T-helper 2 cell treated with Interferon-gamma antibody and Interleukin-4, amounts not matched to agents 5 μg/mL and 100 μg/mL, for 36 hours (primary cell): ENCODE measurements around the gene CDH10.

Source experiments
- DNase-seq: peaks from one replicate; pipeline ENCODE4 v3.0.0; 2021; ENCODE audit warnings: low spot score
- H3K27ac Mint-ChIP-seq: one replicate; pipeline ENCODE4 v1.8.0; 2021; ENCODE audit warnings: mild to moderate bottlenecking, mixed read lengths
- H3K27me3 Mint-ChIP-seq: one replicate; pipeline ENCODE4 v1.8.0; 2021; ENCODE audit warnings: low read depth, mixed read lengths
- H3K36me3 Mint-ChIP-seq: one replicate; pipeline ENCODE4 v1.8.0; 2021; ENCODE audit warnings: low read depth, mixed read lengths
- H3K4me1 Mint-ChIP-seq: one replicate; pipeline ENCODE4 v1.8.0; 2021; ENCODE audit warnings: low read depth, mixed read lengths
- H3K4me3 Mint-ChIP-seq: one replicate; pipeline ENCODE4 v1.8.0; 2022; ENCODE audit warnings: mild to moderate bottlenecking, moderate library complexity, mixed read lengths
- H3K9me3 Mint-ChIP-seq: one replicate; pipeline ENCODE4 v1.8.0; 2021; ENCODE audit warnings: mixed read lengths

Gene CDH10

DNA sequence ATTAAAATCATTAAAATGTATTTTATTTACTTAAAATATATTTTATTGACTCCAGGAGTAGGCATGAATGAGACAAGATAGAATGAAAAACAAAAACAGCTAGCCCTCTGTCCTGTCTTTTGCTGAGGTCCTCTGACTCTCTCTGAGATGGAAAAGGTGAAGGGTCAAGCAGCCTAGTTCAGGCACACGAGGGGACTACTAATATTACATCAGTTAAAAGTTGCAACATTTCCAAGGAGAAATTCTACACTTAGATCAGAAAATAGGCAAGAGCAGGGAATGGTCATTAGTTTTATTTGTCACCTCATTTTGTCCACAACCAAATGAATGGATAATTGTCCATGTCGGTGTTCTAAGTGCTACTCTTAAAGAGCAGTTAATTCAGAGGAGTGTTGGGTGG, 148.5 kb downstream of the CDH10 start:
- Mint-ChIP-seq H3K4me1 (no peaks in the 10 kb centered on the region), H3K36me3 (no peaks in the 10 kb centered on the region), H3K27ac (no peak overlapping the region), H3K4me3 (no peak overlapping the region), H3K27me3 (no peaks in the 10 kb centered on the region), H3K9me3 (peaks cover 26% of the 10 kb centered on the region)
- no peak for DNase-seq

DNA sequence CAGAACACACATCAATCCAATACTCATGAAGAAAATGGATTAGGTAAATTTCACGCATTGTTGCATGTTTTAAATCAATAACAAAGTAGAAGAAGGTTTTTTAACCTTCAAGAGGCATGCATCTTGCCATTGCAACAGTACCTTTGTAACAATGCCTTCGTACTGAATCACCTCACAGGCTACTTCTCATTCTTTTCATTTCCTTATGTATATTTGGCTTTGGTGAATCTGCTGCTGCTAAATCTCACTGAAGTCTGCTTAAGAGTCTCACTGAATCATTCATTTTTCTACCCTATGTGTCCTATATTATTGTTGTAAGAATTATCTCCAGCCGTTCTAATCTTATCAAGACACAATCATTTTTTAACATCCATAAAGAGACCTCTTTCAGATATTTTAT, 152.5 kb downstream of the CDH10 start:
- no peaks in the 10 kb centered on the region for H3K4me1 Mint-ChIP-seq
- H3K27me3 Mint-ChIP-seq: no peaks in the 10 kb centered on the region
- no peaks in the 10 kb centered on the region for H3K36me3 Mint-ChIP-seq
- H3K9me3 Mint-ChIP-seq: peaks cover 25% of the 10 kb centered on the region
- no peak for DNase-seq
- no peak overlapping the region for H3K27ac Mint-ChIP-seq
- H3K4me3 Mint-ChIP-seq: no peak overlapping the region

DNA sequence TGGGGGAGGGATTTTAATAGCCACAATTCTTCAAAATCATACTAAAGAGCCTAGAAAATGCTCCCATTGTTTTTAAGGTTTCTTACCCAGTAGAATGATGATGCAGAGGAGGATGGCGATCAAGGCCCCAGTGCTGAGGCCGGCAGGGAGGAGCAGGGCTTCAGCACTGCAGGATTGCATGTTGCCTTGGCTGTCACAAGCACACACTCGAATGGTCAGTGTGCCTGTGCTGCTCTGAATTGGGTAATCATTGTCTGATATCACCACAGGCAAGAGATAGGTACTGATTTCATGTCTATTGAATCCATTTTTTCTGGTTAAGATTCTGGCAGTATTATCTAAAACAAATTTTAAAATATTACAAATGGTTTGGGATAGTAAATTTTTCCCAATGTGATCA, 153.3 kb downstream of the CDH10 start:
- no peak overlapping the region for H3K4me3 Mint-ChIP-seq
- no peaks in the 10 kb centered on the region for H3K36me3 Mint-ChIP-seq
- H3K27me3 Mint-ChIP-seq: no peaks in the 10 kb centered on the region
- no peak overlapping the region for H3K27ac Mint-ChIP-seq
- H3K9me3 Mint-ChIP-seq: peaks cover 19% of the 10 kb centered on the region
- no peak for DNase-seq
- H3K4me1 Mint-ChIP-seq: no peaks in the 10 kb centered on the region

DNA sequence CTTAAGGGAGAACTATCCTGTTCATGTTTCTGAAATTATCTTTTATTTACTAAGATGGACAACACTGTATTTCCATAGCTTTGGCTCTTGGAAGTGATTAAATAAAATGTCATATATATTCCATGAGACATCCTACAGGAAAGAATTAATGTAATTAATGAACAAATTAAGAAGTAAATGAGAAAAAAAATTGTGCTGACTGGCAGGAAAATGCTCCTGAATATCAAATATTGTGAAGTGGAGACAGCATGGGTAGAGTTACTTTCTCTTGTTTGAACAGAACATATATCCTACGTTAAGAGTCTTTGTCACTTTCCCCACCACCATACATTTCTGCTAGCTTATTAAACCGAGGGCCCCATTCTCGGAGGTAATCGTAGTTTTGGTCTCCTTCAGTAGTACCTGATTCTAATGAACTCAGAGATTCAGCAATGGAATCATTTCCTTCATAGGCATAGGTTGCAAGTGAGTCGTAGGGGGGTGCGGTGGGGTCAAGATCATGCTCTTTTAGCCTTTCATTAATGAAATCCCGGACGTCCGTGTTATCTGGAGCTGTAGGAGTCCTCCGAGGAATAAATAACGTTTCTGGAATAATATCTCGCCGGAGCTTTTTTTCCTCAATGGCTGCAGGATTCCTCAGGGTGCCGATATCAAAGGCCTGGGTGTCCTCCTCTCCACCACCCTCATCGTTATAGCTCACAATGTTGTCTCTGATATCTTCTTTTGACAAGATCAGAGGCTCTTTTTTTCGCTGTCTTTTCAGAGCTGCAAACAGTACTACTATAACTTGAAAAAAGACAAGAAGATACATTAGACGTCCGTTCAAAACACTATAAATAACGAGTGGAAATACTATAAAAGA, 157.2 kb downstream of the CDH10 start:
- no peak overlapping the region for H3K4me3 Mint-ChIP-seq
- H3K27ac Mint-ChIP-seq: no peak overlapping the region
- H3K9me3 Mint-ChIP-seq: peaks cover 17% of the 10 kb centered on the region
- H3K27me3 Mint-ChIP-seq: no peaks in the 10 kb centered on the region
- H3K36me3 Mint-ChIP-seq: no peaks in the 10 kb centered on the region
- H3K4me1 Mint-ChIP-seq: no peaks in the 10 kb centered on the region
- DNase-seq: no peak

DNA sequence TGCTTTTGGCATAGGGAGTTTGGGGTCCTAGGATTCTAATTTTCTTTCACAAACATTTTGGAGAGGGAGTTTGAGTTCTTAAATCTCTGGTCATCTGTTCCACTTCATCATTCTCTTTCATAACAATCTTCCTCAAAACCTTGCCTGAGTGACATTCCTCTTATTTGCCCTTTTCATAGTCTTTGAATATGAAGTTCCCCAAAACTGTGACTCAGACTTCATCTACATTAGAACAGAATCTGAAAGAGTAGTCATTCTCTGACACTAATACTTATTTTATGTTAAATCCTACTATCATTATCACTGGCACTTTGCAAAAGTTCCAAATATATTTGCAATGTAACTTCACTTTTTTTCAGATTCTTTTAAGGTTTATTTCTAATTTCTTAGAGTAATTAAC, 163.8 kb downstream of the CDH10 start:
- Mint-ChIP-seq H3K4me1 (no peaks in the 10 kb centered on the region), H3K9me3 (peaks cover 22% of the 10 kb centered on the region), H3K27ac (no peak overlapping the region), H3K4me3 (no peak overlapping the region), H3K27me3 (no peaks in the 10 kb centered on the region), H3K36me3 (no peaks in the 10 kb centered on the region)
- no peak for DNase-seq

DNA sequence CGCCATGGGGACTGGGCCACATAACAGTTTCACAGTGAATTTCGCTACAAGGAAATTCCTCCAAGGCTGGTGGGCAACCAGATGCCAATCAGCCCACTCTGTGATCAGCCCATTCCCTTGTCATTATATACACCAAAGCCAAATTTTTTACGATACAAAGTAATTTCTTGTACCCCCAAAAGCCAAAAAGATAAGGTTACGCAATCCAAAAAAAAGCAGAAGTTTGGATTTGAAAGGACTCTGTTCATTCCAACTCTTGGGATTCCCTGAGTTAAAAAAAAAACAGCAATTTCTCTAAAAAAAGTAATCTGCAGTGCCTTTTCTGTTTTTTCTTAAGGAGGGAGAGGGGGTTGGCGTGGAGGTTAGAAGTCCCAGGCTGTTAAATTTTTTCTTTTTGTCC, 166.8 kb downstream of the CDH10 start:
- Mint-ChIP-seq H3K9me3 (peaks cover 34% of the 10 kb centered on the region), H3K4me3 (no peak overlapping the region), H3K27ac (no peak overlapping the region), H3K4me1 (no peaks in the 10 kb centered on the region), H3K36me3 (no peaks in the 10 kb centered on the region), H3K27me3 (no peaks in the 10 kb centered on the region)
- DNase-seq: no peak

DNA sequence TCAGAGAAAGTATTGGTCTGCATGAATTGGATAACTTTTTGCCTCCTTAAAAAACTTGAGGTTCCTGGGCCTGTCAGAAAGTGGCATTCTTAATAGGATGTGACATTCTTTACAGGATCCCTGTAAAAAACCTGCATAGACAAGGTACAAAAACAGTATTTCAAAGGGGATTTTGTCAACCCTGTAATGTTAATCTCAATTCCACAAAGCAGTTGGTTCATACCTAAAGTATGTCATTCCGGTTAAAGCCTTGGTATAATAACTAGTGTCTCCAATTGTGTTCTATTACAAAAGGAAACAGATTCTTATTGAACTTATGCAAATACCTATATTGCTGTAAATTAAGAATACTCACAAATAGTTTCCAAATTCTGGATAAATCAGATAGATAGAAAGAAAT, 169.7 kb downstream of the CDH10 start:
- DNase-seq: no peak
- peaks cover 39% of the 10 kb centered on the region for H3K9me3 Mint-ChIP-seq
- H3K4me1 Mint-ChIP-seq: no peaks in the 10 kb centered on the region
- no peaks in the 10 kb centered on the region for H3K27me3 Mint-ChIP-seq
- no peak overlapping the region for H3K4me3 Mint-ChIP-seq
- H3K36me3 Mint-ChIP-seq: no peaks in the 10 kb centered on the region
- H3K27ac Mint-ChIP-seq: no peak overlapping the region

DNA sequence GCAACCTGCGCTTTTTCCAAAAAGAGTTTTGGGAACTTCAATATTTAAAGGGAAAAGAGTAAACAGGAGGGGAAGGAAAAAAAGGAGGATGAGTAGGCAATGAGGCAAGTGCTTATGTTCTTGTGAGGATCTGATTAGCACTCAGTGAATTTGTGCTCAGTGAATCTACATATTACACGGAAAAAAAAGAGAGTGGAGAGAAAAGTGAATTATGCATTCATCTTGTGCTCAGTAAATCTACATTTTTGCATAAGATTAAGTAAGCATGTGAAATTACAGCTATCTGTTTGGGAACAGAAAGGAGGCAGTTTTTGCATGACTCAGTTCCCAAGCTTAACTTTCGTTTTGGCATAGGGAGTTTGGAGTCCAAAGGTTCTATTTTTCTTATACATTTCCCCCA, 170.1 kb downstream of the CDH10 start:
- no peaks in the 10 kb centered on the region for H3K36me3 Mint-ChIP-seq
- no peak for DNase-seq
- peaks cover 39% of the 10 kb centered on the region for H3K9me3 Mint-ChIP-seq
- H3K27me3 Mint-ChIP-seq: no peaks in the 10 kb centered on the region
- no peaks in the 10 kb centered on the region for H3K4me1 Mint-ChIP-seq
- H3K4me3 Mint-ChIP-seq: no peak overlapping the region
- H3K27ac Mint-ChIP-seq: no peak overlapping the region

DNA sequence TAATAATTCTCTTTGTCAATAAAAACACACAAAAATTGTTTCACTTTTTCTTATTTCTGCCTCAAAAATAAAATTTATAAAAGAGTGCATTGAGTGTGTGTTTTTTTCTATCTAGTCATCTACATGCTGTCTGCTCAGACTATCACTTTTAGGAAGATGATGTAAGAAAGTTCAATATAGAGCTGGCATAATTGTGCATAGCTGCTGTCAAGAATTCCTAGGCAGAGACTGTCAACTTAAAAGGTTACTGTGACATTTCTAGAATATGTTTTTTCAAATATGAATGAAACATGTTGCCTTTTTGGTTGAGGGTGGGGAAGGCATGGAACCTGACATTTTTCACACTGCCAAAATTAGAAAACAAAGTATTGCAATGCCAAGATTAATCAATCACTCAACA, 172.3 kb downstream of the CDH10 start:
- Mint-ChIP-seq H3K27me3 (no peaks in the 10 kb centered on the region), H3K27ac (no peak overlapping the region), H3K9me3 (peaks cover 29% of the 10 kb centered on the region), H3K4me1 (no peaks in the 10 kb centered on the region), H3K36me3 (no peaks in the 10 kb centered on the region), H3K4me3 (no peak overlapping the region)
- DNase-seq: no peak

DNA sequence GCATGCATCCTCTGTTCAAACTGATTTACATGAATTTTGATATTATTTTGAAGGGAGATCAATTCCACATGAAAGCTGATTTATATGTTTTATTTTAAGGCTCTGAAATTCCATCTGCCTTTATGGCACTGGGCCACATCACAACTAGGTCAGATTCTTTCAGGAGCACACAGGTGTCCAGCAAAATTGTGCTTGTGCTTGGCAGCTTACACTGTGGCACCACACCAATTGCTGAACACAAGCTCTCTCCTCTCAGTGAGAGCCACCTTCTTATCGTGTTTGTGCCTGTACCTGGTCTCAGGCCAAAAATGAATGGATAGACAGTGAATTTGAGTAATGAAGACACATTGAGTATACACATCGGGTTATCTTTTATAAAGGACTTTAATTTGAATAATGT, 200.4 kb downstream of the CDH10 start:
- no peaks in the 10 kb centered on the region for H3K36me3 Mint-ChIP-seq
- H3K9me3 Mint-ChIP-seq: peaks cover 44% of the 10 kb centered on the region
- no peaks in the 10 kb centered on the region for H3K27me3 Mint-ChIP-seq
- no peaks in the 10 kb centered on the region for H3K4me1 Mint-ChIP-seq
- H3K4me3 Mint-ChIP-seq: no peak overlapping the region
- H3K27ac Mint-ChIP-seq: no peak overlapping the region
- no peak for DNase-seq

DNA sequence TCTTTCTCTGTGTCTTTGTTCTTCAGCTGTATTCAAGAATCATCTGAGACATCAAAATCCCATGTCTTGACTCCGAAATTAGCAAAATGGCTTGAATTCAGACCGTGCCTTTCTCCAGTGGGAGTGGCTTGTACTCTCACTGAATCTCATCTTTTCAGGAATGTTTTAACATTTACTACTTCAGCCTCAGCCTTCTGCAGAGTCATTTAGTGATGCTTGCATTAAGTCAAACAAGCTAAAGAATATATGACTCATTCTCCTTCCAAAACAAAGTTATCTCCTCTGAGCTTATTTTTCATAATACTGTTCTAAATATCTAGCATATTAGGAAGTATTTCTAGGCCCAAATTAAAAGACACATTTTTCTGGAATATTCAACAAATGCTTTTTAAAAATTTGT, 205.3 kb downstream of the CDH10 start:
- Mint-ChIP-seq H3K27ac (no peak overlapping the region), H3K27me3 (no peaks in the 10 kb centered on the region), H3K9me3 (peaks cover 41% of the 10 kb centered on the region), H3K4me1 (no peaks in the 10 kb centered on the region), H3K4me3 (no peak overlapping the region), H3K36me3 (no peaks in the 10 kb centered on the region)
- no peak for DNase-seq
